ENCODE measurements around the gene RASSF8. TPM values are rescaled to one million over a fixed set of nuclear protein-coding genes. Genes with fewer than 3 reads are reported as not detected.

Gene RASSF8
- total RNA-seq, 1 experiment from 2014 or later = 26.5 TPM

- no peaks in the 10 kb centered on the region for H4K20me1 ChIP-seq (ENCODE audit: insufficient read depth)
- H3K27me3 ChIP-seq (ENCODE audit: insufficient read depth, low read depth) = no peaks in the 10 kb centered on the region
- H2AFZ ChIP-seq = no peak overlapping the region
- ChIA-PET POLR2A (ENCODE audit: unreplicated experiment) (no interaction called here), CTCF (no interaction called here)
- peaks cover 67% of the 10 kb centered on the region for H3K79me2 ChIP-seq (ENCODE audit: low read depth)
- H3K4me1 ChIP-seq (replicated peaks; ENCODE audit: insufficient read depth) = no peaks in the 10 kb centered on the region
- no peak overlapping the region for H3K4me3 ChIP-seq
- no peaks in the 10 kb centered on the region for H3K36me3 ChIP-seq (ENCODE audit: low read depth)
- TF ChIP-seq CTCF (conservative IDR thresholded peaks at IDR 0.05) (no peak), EZH2 (IDR thresholded peaks at IDR 0.05; ENCODE audit: low read depth) (no peak)
- H3F3A ChIP-seq (ENCODE audit: insufficient read depth, low read depth) = no peaks in the 10 kb centered on the region
- intact Hi-C loops (cut with micrococcal nuclease; ENCODE audit: unreplicated experiment) = no loop called here
- no peak overlapping the region for H3K27ac ChIP-seq
- BruUV-seq (replicated peaks) = no TSS peak
- no peak overlapping the region for H3K4me2 ChIP-seq
- H3K9me3 ChIP-seq (ENCODE audit: insufficient read depth, low read depth) = no peaks in the 10 kb centered on the region
- H3K9me2 ChIP-seq (ENCODE audit: insufficient read depth) = no peaks in the 10 kb centered on the region
- no peak for DNase-seq
Observed at GRCh38 chr12:25970916-25971653, 12.6 kb downstream of the RASSF8 start.

GRCh38 chr12:25971654-25972041 is 13.2 kb downstream of the RASSF8 start:
- Histone ChIP-seq H3K9me2 (ENCODE audit: insufficient read depth) (no peaks in the 10 kb centered on the region), H3K4me3 (no peak overlapping the region), H2AFZ (no peak overlapping the region), H3K4me2 (no peak overlapping the region), H3K9me3 (ENCODE audit: insufficient read depth, low read depth) (no peaks in the 10 kb centered on the region), H3K4me1 (replicated peaks; ENCODE audit: insufficient read depth) (no peaks in the 10 kb centered on the region), H3F3A (ENCODE audit: insufficient read depth, low read depth) (no peaks in the 10 kb centered on the region), H3K36me3 (ENCODE audit: low read depth) (no peaks in the 10 kb centered on the region), H4K20me1 (ENCODE audit: insufficient read depth) (no peaks in the 10 kb centered on the region), H3K27ac (no peak overlapping the region), H3K79me2 (ENCODE audit: low read depth) (peaks cover 62% of the 10 kb centered on the region), H3K27me3 (ENCODE audit: insufficient read depth, low read depth) (no peaks in the 10 kb centered on the region)
- no peak for DNase-seq
- ChIA-PET CTCF (no interaction called here), POLR2A (ENCODE audit: unreplicated experiment) (no interaction called here)
- intact Hi-C loops (cut with micrococcal nuclease; ENCODE audit: unreplicated experiment) = no loop called here
- no TSS peak for BruUV-seq (replicated peaks)
- no peak for TF ChIP-seq CTCF (conservative IDR thresholded peaks at IDR 0.05)
- no peak for TF ChIP-seq EZH2 (IDR thresholded peaks at IDR 0.05; ENCODE audit: low read depth)

GRCh38 chr12:25972783-25973182 is 14.3 kb downstream of the RASSF8 start:
- CTCF ChIA-PET = no interaction called here
- H4K20me1 ChIP-seq (ENCODE audit: insufficient read depth) = no peaks in the 10 kb centered on the region
- no peak for TF ChIP-seq CTCF (conservative IDR thresholded peaks at IDR 0.05)
- TF ChIP-seq EZH2 (IDR thresholded peaks at IDR 0.05; ENCODE audit: low read depth) = no peak

More at GRCh38 chr12:25972783-25973182, 14.3 kb downstream of the RASSF8 start:
- no peak overlapping the region for H3K4me3 ChIP-seq
- H3K27me3 ChIP-seq (ENCODE audit: insufficient read depth, low read depth) = no peaks in the 10 kb centered on the region
- H3K4me2 ChIP-seq = no peak overlapping the region
- no peak overlapping the region for H3K27ac ChIP-seq
- H3K9me3 ChIP-seq (ENCODE audit: insufficient read depth, low read depth) = no peaks in the 10 kb centered on the region
- POLR2A ChIA-PET (ENCODE audit: unreplicated experiment) = interaction anchor here (0.6 to 0.7 kb wide), 2 partner anchors 513 to 521 kb away, joined by 3 to 4 read pairs; no protein-coding TSS in a partner anchor
- DNase-seq = no peak
- H2AFZ ChIP-seq = no peak overlapping the region
- intact Hi-C loops (cut with micrococcal nuclease; ENCODE audit: unreplicated experiment) = no loop called here
- no peaks in the 10 kb centered on the region for H3K9me2 ChIP-seq (ENCODE audit: insufficient read depth)
- H3K4me1 ChIP-seq (replicated peaks; ENCODE audit: insufficient read depth) = no peaks in the 10 kb centered on the region
- no TSS peak for BruUV-seq (replicated peaks)
- no peaks in the 10 kb centered on the region for H3K36me3 ChIP-seq (ENCODE audit: low read depth)
- peaks cover 61% of the 10 kb centered on the region for H3K79me2 ChIP-seq (ENCODE audit: low read depth)
- no peaks in the 10 kb centered on the region for H3F3A ChIP-seq (ENCODE audit: insufficient read depth, low read depth)

All from PC-9 (cell line).